Activated CD4-positive, alpha-beta T cell treated with anti-CD3 and anti-CD28 coated beads for 24 hours (primary cell): ENCODE measurements around the gene TRIM7.
"Not testable (repeated sequence)": the region's sequence is repeated elsewhere in the genome, so short reads cannot be mapped to it uniquely, and the experiment has no call there.

Source experiments
- DNase-seq, 2 donors: peaks; one replicate each; pipeline ENCODE4 v3.0.0-alpha.2; 2020; ENCODE audit warnings: low read depth in 2 of 2

TRIM7 gene

GRCh38 chr5:181233088-181233800 is 28.2 kb upstream of the TRIM7 start:
- no peak for DNase-seq

- no peak for DNase-seq
Observed at GRCh38 chr5:181232593-181232992, 27.6 kb upstream of the TRIM7 start.

GRCh38 chr5:181231432-181231831 is 26.4 kb upstream of the TRIM7 start:
- DNase-seq, result no peak

- no peak for DNase-seq
Observed at GRCh38 chr5:181230551-181230950, 25.6 kb upstream of the TRIM7 start.

- DNase-seq, result no peak
Observed at GRCh38 chr5:181229996-181230395, 25.0 kb upstream of the TRIM7 start.

GRCh38 chr5:181224390-181225229 is 19.6 kb upstream of the TRIM7 start:
- no peak for DNase-seq

- no peak for DNase-seq
Observed at GRCh38 chr5:181223729-181224389, 18.9 kb upstream of the TRIM7 start.

GRCh38 chr5:181223058-181223728 is 18.2 kb upstream of the TRIM7 start, which contains the start of gene TRIM41:
TRIM41 (plus strand) TSS chr5:181223281; CDS start chr5:181224000, 719 bp downstream.
- DNase-seq, result peak; percentile 96

GRCh38 chr5:181222630-181223057 is 17.6 kb upstream of the TRIM7 start:
- no peak for DNase-seq

- peak; percentile 96 to 97 for DNase-seq
Observed at GRCh38 chr5:181221792-181222629, 17.0 kb upstream of the TRIM7 start.

- DNase-seq, result no peak
Observed at GRCh38 chr5:181221105-181221791, 16.3 kb upstream of the TRIM7 start.

- DNase-seq, result no peak
Observed at GRCh38 chr5:181220178-181220515, 15.2 kb upstream of the TRIM7 start.

GRCh38 chr5:181219262-181220177 is 14.5 kb upstream of the TRIM7 start:
- DNase-seq, result no peak

GRCh38 chr5:181218795-181219124 is 13.8 kb upstream of the TRIM7 start:
- DNase-seq, result no peak

GRCh38 chr5:181217803-181218062 is 12.7 kb upstream of the TRIM7 start:
- no peak for DNase-seq

- peak; percentile 45 to 67 for DNase-seq
Observed at GRCh38 chr5:181217111-181217802, 12.3 kb upstream of the TRIM7 start.

- no peak for DNase-seq
Observed at GRCh38 chr5:181215997-181216989, 11.3 kb upstream of the TRIM7 start.

GRCh38 chr5:181214249-181214648 is 9.3 kb upstream of the TRIM7 start:
- DNase-seq, result not testable (repeated sequence)
